ENCODE data around the gene SRPK3. TPM values are rescaled to one million over a fixed set of nuclear protein-coding genes. Genes with fewer than 3 reads are reported as not detected.

SRPK3 gene
- total RNA-seq, 3 donors from 2014 or later (not counting 1 experiment from before 2014, with no cell fraction given): not detected

GRCh38 chrX:153819384-153820040, 38.7 kb downstream of the SRPK3 start:
- ATAC-seq (no peak), DNase-seq (no peak)
- Mint-ChIP-seq H3K4me1 (peaks cover 60 to 66% of the 10 kb centered on the region in 2 donors), H3K4me3 (peak overlapping the region; percentile 66), H3K9me3 (no peaks in the 10 kb centered on the region), H3K27me3 (ENCODE audit: low read depth in 2 of 2) (peaks cover 0 to 6% of the 10 kb centered on the region in 2 donors), H3K36me3 (no peaks in the 10 kb centered on the region), H3K27ac (peak overlapping the region; percentile 26 to 83)
- H3K27ac ChIP-seq (ENCODE audit: low read length): peak overlapping the region; percentile 51
- H3K4me3 ChIP-seq (ENCODE audit: low read length): peak overlapping the region; percentile 15
- no peaks in the 10 kb centered on the region for H3K27me3 ChIP-seq (ENCODE audit: control insufficient read depth, insufficient read depth, low read length)
- TF ChIP-seq CTCF (IDR thresholded peaks at IDR 0.05): no peak
- H3K36me3 ChIP-seq (ENCODE audit: control insufficient read depth, insufficient read depth, low read length): no peaks in the 10 kb centered on the region
- WGBS (ENCODE audit: insufficient coverage): 39% methylated on average over 19 of the region's 23 CpGs
- H3K4me1 ChIP-seq (ENCODE audit: control insufficient read depth, insufficient read depth, low read length): peaks cover 92% of the 10 kb centered on the region
- no peaks in the 10 kb centered on the region for H3K9me3 ChIP-seq (ENCODE audit: control insufficient read depth, insufficient read depth, low read length)
- intact Hi-C loops (cut with micrococcal nuclease): loop anchor here (5.0 kb wide), 1 partner anchor 88 kb away; no protein-coding TSS in a partner anchor

- peaks cover 93% of the 10 kb centered on the region for H3K4me1 ChIP-seq (ENCODE audit: control insufficient read depth, insufficient read depth, low read length)
- no peaks in the 10 kb centered on the region for H3K36me3 Mint-ChIP-seq
- peaks cover 60 to 68% of the 10 kb centered on the region in 2 donors for H3K4me1 Mint-ChIP-seq
- 63% methylated on average over 6 of the region's 7 CpGs for WGBS (ENCODE audit: insufficient coverage)
- peak overlapping the region; percentile 63 for H3K27ac ChIP-seq (ENCODE audit: low read length)
- intact Hi-C loops (cut with micrococcal nuclease): no loop called here
- H3K9me3 ChIP-seq (ENCODE audit: control insufficient read depth, insufficient read depth, low read length): no peaks in the 10 kb centered on the region
- no peak for ATAC-seq
- peak overlapping the region; percentile 76 for H3K4me3 Mint-ChIP-seq
- DNase-seq: no peak
- H3K4me3 ChIP-seq (ENCODE audit: low read length): no peak overlapping the region
- no peaks in the 10 kb centered on the region for H3K9me3 Mint-ChIP-seq
- H3K27me3 Mint-ChIP-seq (ENCODE audit: low read depth in 2 of 2): no peaks in the 10 kb centered on the region
- no peaks in the 10 kb centered on the region for H3K36me3 ChIP-seq (ENCODE audit: control insufficient read depth, insufficient read depth, low read length)
- peak overlapping the region; percentile 63 to 83 for H3K27ac Mint-ChIP-seq
- TF ChIP-seq CTCF (IDR thresholded peaks at IDR 0.05): no peak
- no peaks in the 10 kb centered on the region for H3K27me3 ChIP-seq (ENCODE audit: control insufficient read depth, insufficient read depth, low read length)
These were observed 39.8 kb downstream of the SRPK3 start for GRCh38 chrX:153820601-153821000.

- H3K4me1 ChIP-seq (ENCODE audit: control insufficient read depth, insufficient read depth, low read length): peaks cover 96% of the 10 kb centered on the region
These were observed 40.2 kb downstream of the SRPK3 start for GRCh38 chrX:153821066-153821465.

More at GRCh38 chrX:153821066-153821465, 40.2 kb downstream of the SRPK3 start:
- H3K4me3 Mint-ChIP-seq: peak overlapping the region; percentile 82
- Histone ChIP-seq H3K4me3 (ENCODE audit: low read length) (no peak overlapping the region), H3K9me3 (ENCODE audit: control insufficient read depth, insufficient read depth, low read length) (no peaks in the 10 kb centered on the region), H3K27ac (ENCODE audit: low read length) (peak overlapping the region; percentile 63), H3K36me3 (ENCODE audit: control insufficient read depth, insufficient read depth, low read length) (no peaks in the 10 kb centered on the region), H3K27me3 (ENCODE audit: control insufficient read depth, insufficient read depth, low read length) (no peaks in the 10 kb centered on the region)
- TF ChIP-seq CTCF (IDR thresholded peaks at IDR 0.05): no peak
- no peaks in the 10 kb centered on the region for H3K27me3 Mint-ChIP-seq (ENCODE audit: low read depth in 2 of 2)
- peaks cover 61 to 72% of the 10 kb centered on the region in 2 donors for H3K4me1 Mint-ChIP-seq
- no peaks in the 10 kb centered on the region for H3K9me3 Mint-ChIP-seq
- no peak for ATAC-seq
- H3K36me3 Mint-ChIP-seq: no peaks in the 10 kb centered on the region
- intact Hi-C loops (cut with micrococcal nuclease): no loop called here
- peak overlapping the region; percentile 63 to 83 for H3K27ac Mint-ChIP-seq
- DNase-seq: no peak
- WGBS (ENCODE audit: insufficient coverage): 54% methylated on average over 7 of the region's 9 CpGs
